HL-60 (cell line): ENCODE measurements around the gene SERTM1.

Experiments
- DNase-seq, 2 experiments: peaks; one replicate each; pipeline ENCODE4 v3.0.0-alpha.2; 2010 to 2020; ENCODE audit warnings: low read depth in 1 of 2, low spot score in 1 of 2
- H3K27ac ChIP-seq: fragments of 250-450 bp; sonication (Bioruptor Pico); replicated peaks from 2 replicates; pipeline ENCODE4 v1.5.1; 2020; ENCODE audit warnings: mild to moderate bottlenecking, moderate library complexity
- H3K27me3 ChIP-seq: fragments of 250-450 bp; sonication (Bioruptor Pico); 2 replicates; pipeline ENCODE4 v1.5.1; 2021; ENCODE audit warnings: mild to moderate bottlenecking, moderate library complexity; ENCODE audit not compliant: insufficient read depth, poor library complexity, severe bottlenecking
- H3K4me3 ChIP-seq: replicated peaks from 2 replicates; pipeline ENCODE4 v1.5.1; 2011; ENCODE audit warnings: mild to moderate bottlenecking, control low read depth, low read length; ENCODE audit not compliant: insufficient read depth
- CTCF ChIP-seq: IDR thresholded peaks from one replicate; pipeline ENCODE4 v1.5.1; 2011; ENCODE audit warnings: low read length, control low read depth, inconsistent platforms; ENCODE audit not compliant: insufficient read depth
- GABPA ChIP-seq: IDR thresholded peaks from 2 replicates; pipeline ENCODE4 v1.6.1; 2012; ENCODE audit warnings: low read depth
- POLR2AphosphoS5 ChIP-seq: IDR thresholded peaks from 2 replicates; pipeline ENCODE4 v1.6.1; 2012; ENCODE audit warnings: low read depth
- SPI1 ChIP-seq: IDR thresholded peaks from 2 replicates; pipeline ENCODE4 v1.6.1; 2012; ENCODE audit warnings: low read depth, mild to moderate bottlenecking, borderline replicate concordance
- TF ChIP-seq, protein P1 (sequence below): IDR thresholded peaks from 2 replicates; pipeline ENCODE4 v1.6.1; 2012; ENCODE audit warnings: low read depth; ENCODE audit not compliant: insufficient replicate concordance

SERTM1 gene

GRCh38 chr13:36728006-36728405, 54.2 kb downstream of the SERTM1 start:
- TF ChIP-seq POLR2AphosphoS5 = no peak
- TF ChIP-seq CTCF = no peak
- TF ChIP-seq SPI1 = no peak
- no peak for TF ChIP-seq GABPA
- TF ChIP-seq, protein P1, sequence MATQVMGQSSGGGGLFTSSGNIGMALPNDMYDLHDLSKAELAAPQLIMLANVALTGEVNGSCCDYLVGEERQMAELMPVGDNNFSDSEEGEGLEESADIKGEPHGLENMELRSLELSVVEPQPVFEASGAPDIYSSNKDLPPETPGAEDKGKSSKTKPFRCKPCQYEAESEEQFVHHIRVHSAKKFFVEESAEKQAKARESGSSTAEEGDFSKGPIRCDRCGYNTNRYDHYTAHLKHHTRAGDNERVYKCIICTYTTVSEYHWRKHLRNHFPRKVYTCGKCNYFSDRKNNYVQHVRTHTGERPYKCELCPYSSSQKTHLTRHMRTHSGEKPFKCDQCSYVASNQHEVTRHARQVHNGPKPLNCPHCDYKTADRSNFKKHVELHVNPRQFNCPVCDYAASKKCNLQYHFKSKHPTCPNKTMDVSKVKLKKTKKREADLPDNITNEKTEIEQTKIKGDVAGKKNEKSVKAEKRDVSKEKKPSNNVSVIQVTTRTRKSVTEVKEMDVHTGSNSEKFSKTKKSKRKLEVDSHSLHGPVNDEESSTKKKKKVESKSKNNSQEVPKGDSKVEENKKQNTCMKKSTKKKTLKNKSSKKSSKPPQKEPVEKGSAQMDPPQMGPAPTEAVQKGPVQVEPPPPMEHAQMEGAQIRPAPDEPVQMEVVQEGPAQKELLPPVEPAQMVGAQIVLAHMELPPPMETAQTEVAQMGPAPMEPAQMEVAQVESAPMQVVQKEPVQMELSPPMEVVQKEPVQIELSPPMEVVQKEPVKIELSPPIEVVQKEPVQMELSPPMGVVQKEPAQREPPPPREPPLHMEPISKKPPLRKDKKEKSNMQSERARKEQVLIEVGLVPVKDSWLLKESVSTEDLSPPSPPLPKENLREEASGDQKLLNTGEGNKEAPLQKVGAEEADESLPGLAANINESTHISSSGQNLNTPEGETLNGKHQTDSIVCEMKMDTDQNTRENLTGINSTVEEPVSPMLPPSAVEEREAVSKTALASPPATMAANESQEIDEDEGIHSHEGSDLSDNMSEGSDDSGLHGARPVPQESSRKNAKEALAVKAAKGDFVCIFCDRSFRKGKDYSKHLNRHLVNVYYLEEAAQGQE = no peak
- no peaks in the 10 kb centered on the region for H3K27me3 ChIP-seq
- no peak overlapping the region for H3K4me3 ChIP-seq
- H3K27ac ChIP-seq = no peak overlapping the region
- no peak for DNase-seq

GRCh38 chr13:36736119-36736726, 62.4 kb downstream of the SERTM1 start:
- Histone ChIP-seq H3K4me3 (no peak overlapping the region), H3K27ac (no peak overlapping the region), H3K27me3 (no peaks in the 10 kb centered on the region)
- peak; percentile 7 to 58 for DNase-seq
- peak; percentile 31 for TF ChIP-seq CTCF
- no peak for TF ChIP-seq SPI1
- TF ChIP-seq, protein P1 = no peak
- no peak for TF ChIP-seq POLR2AphosphoS5
- TF ChIP-seq GABPA = no peak

- H3K27me3 ChIP-seq = no peaks in the 10 kb centered on the region
- DNase-seq = no peak
- TF ChIP-seq GABPA = no peak
- TF ChIP-seq CTCF = no peak
- no peak for TF ChIP-seq SPI1
- no peak for TF ChIP-seq POLR2AphosphoS5
- TF ChIP-seq, protein P1 = no peak
- no peak overlapping the region for H3K27ac ChIP-seq
- no peak overlapping the region for H3K4me3 ChIP-seq
Observed at GRCh38 chr13:36737524-36738083, 63.8 kb downstream of the SERTM1 start.
